Endothelial cell of umbilical vein (primary cell): Measurements from ENCODE around the gene RPS2. TPM values are rescaled to one million over a fixed set of nuclear protein-coding genes. Genes with fewer than 3 reads are reported as not detected.
A peak's percentile ranks its signal among the peaks of the same experiment; 100 is the strongest.

Source experiments
- BruUV-seq: library from RNA; stranded (reverse); fragments of 400-500 nt; replicated peaks from 2 replicates; lab custom pipeline; 2021; lab: Mats Ljungman, UMichigan
- CTCF ChIA-PET: fragments of 300-600, 350-600 bp; sonication (Branson Sonifier 250); formaldehyde crosslinking; loops from one replicate; lab custom pipeline; 2021; ENCODE audit warnings: antibody characterized with exemption, inconsistent platforms; lab: Charles Lee
- POLR2A ChIA-PET: fragments of 300-600, 350-600 bp; sonication (Branson Sonifier 250); formaldehyde crosslinking; loops from one replicate; lab custom pipeline; 2021; ENCODE audit warnings: antibody characterized with exemption, inconsistent platforms; lab: Charles Lee
- DNase-seq: peaks from one replicate; pipeline ENCODE4 v3.0.0-alpha.2; 2011; ENCODE audit warnings: low read depth, low spot score
- FAIRE-seq: peaks from 2 replicates; lab custom pipeline; 2011; peaks lifted over from hg19 to GRCh38; lab: Jason Lieb, UNC
- H2AFZ ChIP-seq: 2 replicates; pipeline ENCODE4 v1.6.0; 2012; ENCODE audit warnings: low read depth, low read length, control low read depth, inconsistent platforms
- H3K27ac ChIP-seq: 2 replicates; pipeline ENCODE4 v1.5.1; 2011; ENCODE audit warnings: low read depth, mild to moderate bottlenecking, control low read depth, low read length, moderate library complexity; ENCODE audit not compliant: insufficient read depth
- H3K27me3 ChIP-seq, 2 experiments: 2 replicates each; pipeline versions ENCODE4 v1.6.0 to v1.6.1; 2011; ENCODE audit warnings: low read length in 2 of 2, mixed read lengths in 1 of 2; ENCODE audit not compliant: control insufficient read depth in 2 of 2, insufficient read depth in 2 of 2
- H3K36me3 ChIP-seq, 2 experiments: 2 replicates in 1 of 2; 3 replicates in 1 of 2; pipeline ENCODE4 v1.5.1; 2011; ENCODE audit warnings: low read length in 2 of 2, mild to moderate bottlenecking in 1 of 2, moderate library complexity in 1 of 2; ENCODE audit not compliant: control insufficient read depth in 2 of 2, insufficient read depth in 2 of 2; ENCODE audit errors: extremely low read depth in 1 of 2
- H3K4me1 ChIP-seq: 3 replicates; pipeline ENCODE4 v1.5.1; 2011; ENCODE audit warnings: mild to moderate bottlenecking, low read length; ENCODE audit not compliant: control insufficient read depth, insufficient read depth; ENCODE audit errors: extremely low read depth
- H3K4me2 ChIP-seq: 2 replicates; pipeline ENCODE4 v1.6.1; 2011; ENCODE audit warnings: low read length, control low read depth, mixed read lengths; ENCODE audit not compliant: insufficient read depth
- H3K4me3 ChIP-seq, 3 experiments: fragments of 200-600 bp in 1 of 3; sonication (generic), shearing (Covaris generic) in 1 of 3; replicated peaks in 1 of 3; 2 replicates each; pipeline ENCODE4 v1.5.1; 2011 to 2016; ENCODE audit warnings: control low read depth in 3 of 3, low read length in 3 of 3, mild to moderate bottlenecking in 2 of 3, inconsistent platforms in 1 of 3, low read depth in 1 of 3, moderate library complexity in 1 of 3; ENCODE audit not compliant: insufficient read depth in 1 of 3
- H3K79me2 ChIP-seq: 2 replicates; pipeline ENCODE4 v1.6.0; 2012; ENCODE audit warnings: low read length, inconsistent platforms; ENCODE audit not compliant: control insufficient read depth, insufficient read depth
- H3K9ac ChIP-seq: replicated peaks from 2 replicates; pipeline ENCODE3; 2011; ENCODE audit warnings: low read length, control low read depth; ENCODE audit not compliant: insufficient read depth; ENCODE audit errors: extremely low read depth
- H3K9me1 ChIP-seq: replicated peaks from 3 replicates; pipeline ENCODE4 v1.6.0; 2011; ENCODE audit warnings: mild to moderate bottlenecking, low read length; ENCODE audit not compliant: control insufficient read depth, insufficient read depth; ENCODE audit errors: extremely low read depth
- H3K9me3 ChIP-seq: replicated peaks from 2 replicates; pipeline ENCODE4 v1.5.1; 2012; ENCODE audit warnings: low read length, inconsistent platforms; ENCODE audit not compliant: control insufficient read depth, insufficient read depth
- H4K20me1 ChIP-seq: replicated peaks from 2 replicates; pipeline ENCODE3; 2011; ENCODE audit warnings: mild to moderate bottlenecking, low read length; ENCODE audit not compliant: control insufficient read depth, insufficient read depth; ENCODE audit errors: extremely low read depth
- EZH2 ChIP-seq: IDR thresholded peaks from 2 replicates; pipeline ENCODE4 v1.6.1; 2012; ENCODE audit warnings: borderline replicate concordance, low read depth, mild to moderate bottlenecking, moderate library complexity, low read length, inconsistent platforms; ENCODE audit not compliant: severe bottlenecking
- FOS ChIP-seq: IDR thresholded peaks from 2 replicates; pipeline ENCODE4 v1.6.1; 2011; ENCODE audit warnings: mild to moderate bottlenecking, low read length, moderate library complexity, borderline replicate concordance; ENCODE audit not compliant: insufficient read depth
- GATA2 ChIP-seq: IDR thresholded peaks from 2 replicates; pipeline ENCODE4 v1.7.0; 2011; ENCODE audit warnings: low read depth, mild to moderate bottlenecking, moderate library complexity, mixed read lengths, low read length; ENCODE audit not compliant: insufficient read length, insufficient read depth
- JUN ChIP-seq: IDR thresholded peaks from 2 replicates; pipeline ENCODE4 v1.6.1; 2011; ENCODE audit warnings: borderline replicate concordance, low read depth; ENCODE audit not compliant: insufficient read length, insufficient read depth
- MYC ChIP-seq: IDR thresholded peaks from one replicate; pipeline ENCODE4 v1.6.1; 2011; ENCODE audit warnings: mild to moderate bottlenecking, low read depth, low read length
- POLR2A ChIP-seq: IDR thresholded peaks from 2 replicates; pipeline ENCODE4 v1.6.1; 2012; ENCODE audit warnings: low read depth, mild to moderate bottlenecking, control low read depth, low read length
- POLR2AphosphoS5 ChIP-seq: IDR thresholded peaks from 2 replicates; pipeline ENCODE4 v1.6.1; 2012; ENCODE audit warnings: low read depth, mild to moderate bottlenecking, control low read depth, low read length, moderate library complexity; ENCODE audit not compliant: insufficient read depth
- dilution Hi-C: fragments of 300-500 bp; cut with MboI; formaldehyde crosslinking; loops from one replicate; pipeline ENCODE4 v1.15.0; 2019; ENCODE audit warnings: low sequenced_read_pairs; ENCODE audit not compliant: extremely low pct_ligation_motif_present
- intact Hi-C: fragments of 100-400 bp; cut with micrococcal nuclease; formaldehyde crosslinking; loops from one replicate; pipeline ENCODE4 v1.10.0; 2022
- polyA plus RNA-seq, 4 experiments: library from polyadenylated mRNA; depleted of rRNA in 3 of 4; stranded (reverse) in 3 of 4; unstranded in 1 of 4; fragments of >200 nt; gene quantifications; 2 replicates each; pipeline versions ENCODE4 v1.2.1 to v1.2.3, GENCODE V29; 2011 to 2012; ENCODE audit warnings: missing spikeins in 1 of 4
- total RNA-seq: library from RNA; stranded (reverse); gene quantifications from 2 replicates; pipeline ENCODE4 v1.2.3, GENCODE V29; 2021
- TF ChIP-seq, protein P1 (sequence below): IDR thresholded peaks from 2 replicates; pipeline ENCODE4 v1.6.1; 2011; ENCODE audit not compliant: insufficient read depth, insufficient read length
- TF ChIP-seq, protein P2 (sequence below), 2 donors: IDR thresholded peaks; 1 replicate in 1 of 2; 2 replicates in 1 of 2; pipeline ENCODE4 v1.5.1; 2011; ENCODE audit warnings: low read length in 2 of 2, mild to moderate bottlenecking in 2 of 2, moderate library complexity in 2 of 2, control low read depth in 1 of 2, inconsistent platforms in 1 of 2, low read depth in 1 of 2; ENCODE audit not compliant: insufficient read depth in 1 of 2; ENCODE audit errors: extremely low read depth in 1 of 2

Gene RPS2
- total and polyA plus RNA-seq, 2 donors (not counting 3 experiments of a cell fraction or from before 2014, with no cell fraction given): 2,793 to 9,021 TPM

DNA sequence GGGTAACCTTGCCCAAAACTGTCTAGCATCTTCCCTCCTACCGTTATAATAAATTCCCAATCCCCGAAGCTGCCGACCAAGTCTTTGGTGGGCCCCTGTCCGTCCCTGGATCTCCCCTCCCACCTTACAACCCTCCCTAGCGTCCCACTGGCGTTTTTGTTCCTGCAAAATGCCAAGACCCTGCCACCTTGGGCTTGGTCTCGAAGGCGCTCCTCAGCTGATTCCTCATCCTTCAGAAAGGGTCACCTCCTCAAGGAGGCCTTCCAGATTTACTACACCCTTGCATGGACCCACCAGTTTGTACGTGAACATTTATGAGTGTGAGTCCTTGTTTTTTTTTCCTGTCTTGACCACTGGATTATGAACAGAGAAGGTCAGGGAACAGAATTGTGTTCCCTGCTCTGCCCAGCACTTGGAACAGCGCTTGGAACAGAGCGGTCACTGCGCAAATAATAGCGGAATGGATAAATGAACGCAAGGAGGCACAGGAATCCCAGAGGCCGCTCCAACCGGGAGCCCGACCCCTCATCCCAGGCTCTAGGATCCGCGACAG lies 18.4 kb upstream of the RPS2 start:
- CTCF ChIA-PET: interaction anchor here (5.0 kb wide), 1 partner anchor 158 kb away, joined by 21 read pairs; no protein-coding TSS in a partner anchor
- H3K9ac ChIP-seq: no peak overlapping the region
- H3K4me1 ChIP-seq: peaks cover 15% of the 10 kb centered on the region
- H3K36me3 ChIP-seq: peaks cover 0 to 10% of the 10 kb centered on the region in 2 experiments
- POLR2A ChIA-PET: interaction anchor here (1.5 kb wide), 1 partner anchor 18 kb away, joined by 5 read pairs; the partner anchor contains the start of gene RPS2
- TF ChIP-seq, protein P1, sequence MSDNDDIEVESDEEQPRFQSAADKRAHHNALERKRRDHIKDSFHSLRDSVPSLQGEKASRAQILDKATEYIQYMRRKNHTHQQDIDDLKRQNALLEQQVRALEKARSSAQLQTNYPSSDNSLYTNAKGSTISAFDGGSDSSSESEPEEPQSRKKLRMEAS: no peak
- TF ChIP-seq JUN (no peak), POLR2A (no peak), POLR2AphosphoS5 (no peak)
- peak overlapping the region; percentile 65 for H3K4me2 ChIP-seq
- intact Hi-C loops (no loop called here), dilution Hi-C loops (no loop called here)
- H3K27me3 ChIP-seq: peaks cover 35 to 41% of the 10 kb centered on the region in 2 experiments
- H3K4me3 ChIP-seq: peak overlapping the region in 2 of 3 experiments; percentile 24 to 75
- no TSS peak for BruUV-seq
- peaks cover 5% of the 10 kb centered on the region for H3K79me2 ChIP-seq
- H3K9me3 ChIP-seq: no peaks in the 10 kb centered on the region
- peak overlapping the region; percentile 90 for H2AFZ ChIP-seq
- no peaks in the 10 kb centered on the region for H3K9me1 ChIP-seq
- no peak overlapping the region for H3K27ac ChIP-seq
- no peak for DNase-seq
- FAIRE-seq: no peak
- H4K20me1 ChIP-seq: no peaks in the 10 kb centered on the region

DNA sequence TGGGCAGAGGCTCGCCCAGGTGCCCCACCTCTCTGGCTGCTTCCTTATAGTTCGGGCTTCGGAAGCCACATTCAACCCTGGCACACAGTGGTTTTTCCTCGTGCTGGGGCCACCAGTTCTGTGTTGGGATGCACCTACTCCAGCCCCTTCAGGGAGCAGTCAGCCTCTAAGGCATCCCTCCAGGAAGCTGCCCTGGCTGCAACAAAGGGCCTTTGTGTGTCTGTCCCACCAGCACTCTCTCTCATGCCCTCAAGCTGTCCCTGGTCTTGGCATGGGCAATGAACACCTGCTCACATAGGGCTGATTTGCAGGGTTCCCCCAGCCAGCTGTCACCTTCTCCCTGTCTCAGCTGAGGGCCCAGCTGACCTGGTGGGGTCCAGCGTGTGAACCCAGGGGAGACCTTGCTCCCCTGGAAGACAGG lies 17.4 kb upstream of the RPS2 start:
- no peak overlapping the region for H3K27ac ChIP-seq
- H3K4me1 ChIP-seq: peaks cover 15% of the 10 kb centered on the region
- no peak for TF ChIP-seq MYC
- TF ChIP-seq, protein P1: no peak
- no peak for TF ChIP-seq FOS
- no peak for TF ChIP-seq POLR2A
- TF ChIP-seq EZH2: no peak
- TF ChIP-seq, protein P2, sequence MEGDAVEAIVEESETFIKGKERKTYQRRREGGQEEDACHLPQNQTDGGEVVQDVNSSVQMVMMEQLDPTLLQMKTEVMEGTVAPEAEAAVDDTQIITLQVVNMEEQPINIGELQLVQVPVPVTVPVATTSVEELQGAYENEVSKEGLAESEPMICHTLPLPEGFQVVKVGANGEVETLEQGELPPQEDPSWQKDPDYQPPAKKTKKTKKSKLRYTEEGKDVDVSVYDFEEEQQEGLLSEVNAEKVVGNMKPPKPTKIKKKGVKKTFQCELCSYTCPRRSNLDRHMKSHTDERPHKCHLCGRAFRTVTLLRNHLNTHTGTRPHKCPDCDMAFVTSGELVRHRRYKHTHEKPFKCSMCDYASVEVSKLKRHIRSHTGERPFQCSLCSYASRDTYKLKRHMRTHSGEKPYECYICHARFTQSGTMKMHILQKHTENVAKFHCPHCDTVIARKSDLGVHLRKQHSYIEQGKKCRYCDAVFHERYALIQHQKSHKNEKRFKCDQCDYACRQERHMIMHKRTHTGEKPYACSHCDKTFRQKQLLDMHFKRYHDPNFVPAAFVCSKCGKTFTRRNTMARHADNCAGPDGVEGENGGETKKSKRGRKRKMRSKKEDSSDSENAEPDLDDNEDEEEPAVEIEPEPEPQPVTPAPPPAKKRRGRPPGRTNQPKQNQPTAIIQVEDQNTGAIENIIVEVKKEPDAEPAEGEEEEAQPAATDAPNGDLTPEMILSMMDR (IDR thresholded peaks at IDR 0.05; ENCODE audit: extremely low read depth in 1 of 2, insufficient read depth in 1 of 2, low read depth in 1 of 2, low read length in 2 of 2): no peak
- no peak for TF ChIP-seq GATA2
- TF ChIP-seq JUN: no peak
- no TSS peak for BruUV-seq
- H3K9me1 ChIP-seq: no peaks in the 10 kb centered on the region
- intact Hi-C loops: no loop called here
- peaks cover 5% of the 10 kb centered on the region for H3K79me2 ChIP-seq
- dilution Hi-C loops: no loop called here
- peaks cover 35 to 41% of the 10 kb centered on the region in 2 experiments for H3K27me3 ChIP-seq
- no peaks in the 10 kb centered on the region for H4K20me1 ChIP-seq
- no peaks in the 10 kb centered on the region for H3K9me3 ChIP-seq
- H3K4me3 ChIP-seq: no peak overlapping the region
- H2AFZ ChIP-seq: no peak overlapping the region
- FAIRE-seq: no peak
- DNase-seq: no peak
- ChIA-PET CTCF (interaction anchor here (5.0 kb wide), 1 partner anchor 159 kb away, joined by 21 read pairs; no protein-coding TSS in a partner anchor), POLR2A (interaction anchor here (1.5 kb wide), 1 partner anchor 17 kb away, joined by 5 read pairs; the partner anchor contains the start of gene RPS2)
- no peak overlapping the region for H3K9ac ChIP-seq
- H3K4me2 ChIP-seq: no peak overlapping the region
- H3K36me3 ChIP-seq: peaks cover 0 to 18% of the 10 kb centered on the region in 2 experiments
